ENCODE data around the gene NMNAT2. TPM values are rescaled to one million over a fixed set of nuclear protein-coding genes. Genes with fewer than 3 reads are reported as not detected.

The NMNAT2 gene
- total RNA-seq (2014; rRNA removed; shearing (Covaris generic)) (2.4 and 6.2 TPM in 2 replicates), polyA plus RNA-seq (2016; fragmentation: Nextera tagmentation; extraction: Ambion mirVana) (3.6 and 4.2 TPM in 2 replicates)

- peak within 1 kb of the TSS; percentile 74 for H3K4me2 ChIP-seq (ENCODE audit: unreplicated experiment)
- H3K9me3 ChIP-seq (ENCODE audit: low read depth) = no peaks in the 10 kb centered on the region
- no peaks in the 10 kb centered on the region for H3K79me2 ChIP-seq (ENCODE audit: insufficient read depth)
- TF ChIP-seq EZH2 (IDR thresholded peaks at IDR 0.05; ENCODE audit: insufficient read depth, poor library complexity, severe bottlenecking) (no peak), EZH2phosphoT487 (IDR thresholded peaks at IDR 0.05; ENCODE audit: insufficient read depth, low read depth) (no peak)
- 3 to 4% methylated on average over 30 to 45 of the region's 45 CpGs for WGBS, 2 experiments (ENCODE audit: low coverage in 1 of 2, low lambda C conversion rate in 2 of 2, missing lambda C conversion rate in 2 of 2)
- in situ Hi-C loops (cut with MboI) = no loop called here
- no peaks in the 10 kb centered on the region for H3K4me1 ChIP-seq (ENCODE audit: insufficient read depth)
- no peaks in the 10 kb centered on the region for H4K20me1 ChIP-seq (ENCODE audit: insufficient read depth)
- no peaks in the 10 kb centered on the region for H3F3A ChIP-seq (ENCODE audit: insufficient read depth)
- H3K4me3 ChIP-seq = peak within 1 kb of the TSS; percentile 59
- H3K27ac ChIP-seq = no peak within 1 kb of the TSS
- H3K9me2 ChIP-seq (ENCODE audit: insufficient read depth) = no peaks in the 10 kb centered on the region
- no peak within 1 kb of the TSS for H3K9ac ChIP-seq
- peaks cover 76% of the 10 kb centered on the region for H3K27me3 ChIP-seq (replicated peaks; ENCODE audit: insufficient read depth)
- DNase-seq = peak; percentile 50
- H2AFZ ChIP-seq = peak within 1 kb of the TSS; percentile 50; the same call in 1 of the 2 replicates
- no peaks in the 10 kb centered on the region for H3K36me3 ChIP-seq (ENCODE audit: low read depth)
Measured at GRCh38 chr1:183417772-183418491, at the start of gene NMNAT2. NMNAT2 (minus strand) TSS chr1:183418380; CDS start chr1:183418267, 113 bp downstream.

GRCh38 chr1:183467687-183468086 lies 49.5 kb upstream of the NMNAT2 start:
- TF ChIP-seq EZH2 (IDR thresholded peaks at IDR 0.05; ENCODE audit: insufficient read depth, poor library complexity, severe bottlenecking) (no peak), EZH2phosphoT487 (IDR thresholded peaks at IDR 0.05; ENCODE audit: insufficient read depth, low read depth) (no peak)
- no peak overlapping the region for H3K4me3 ChIP-seq
- H3F3A ChIP-seq (ENCODE audit: insufficient read depth) = peaks cover 7% of the 10 kb centered on the region
- H3K27me3 ChIP-seq (replicated peaks; ENCODE audit: insufficient read depth) = 0 out of 2 replicates have a peak, but pooled peaks cover 7% of the 10 kb centered on the region
- peaks cover 4% of the 10 kb centered on the region for H3K79me2 ChIP-seq (ENCODE audit: insufficient read depth)
- H3K36me3 ChIP-seq (ENCODE audit: low read depth) = no peaks in the 10 kb centered on the region
- no peak overlapping the region for H2AFZ ChIP-seq
- no peaks in the 10 kb centered on the region for H3K9me3 ChIP-seq (ENCODE audit: low read depth)
- no peak overlapping the region for H3K9ac ChIP-seq
- no peaks in the 10 kb centered on the region for H4K20me1 ChIP-seq (ENCODE audit: insufficient read depth)
- no peak overlapping the region for H3K27ac ChIP-seq
- peak; percentile 24 for DNase-seq
- H3K4me1 ChIP-seq (ENCODE audit: insufficient read depth) = peaks cover 9% of the 10 kb centered on the region; the same call in 1 of the 2 replicates
- no peaks in the 10 kb centered on the region for H3K9me2 ChIP-seq (ENCODE audit: insufficient read depth)
- in situ Hi-C loops (cut with MboI) = no loop called here
- no peak overlapping the region for H3K4me2 ChIP-seq (ENCODE audit: unreplicated experiment)
- 31 to 59% methylated on average over 1 of the region's 1 CpG for WGBS, 2 experiments (ENCODE audit: low coverage in 1 of 2, low lambda C conversion rate in 2 of 2, missing lambda C conversion rate in 2 of 2)

GRCh38 chr1:183466781-183467180 lies 48.6 kb upstream of the NMNAT2 start:
- H3F3A ChIP-seq (ENCODE audit: insufficient read depth) = peaks cover 7% of the 10 kb centered on the region
- no peak overlapping the region for H3K4me2 ChIP-seq (ENCODE audit: unreplicated experiment)
- no peak overlapping the region for H3K27ac ChIP-seq
- H4K20me1 ChIP-seq (ENCODE audit: insufficient read depth) = no peaks in the 10 kb centered on the region
- in situ Hi-C loops (cut with MboI) = no loop called here
- H3K9me2 ChIP-seq (ENCODE audit: insufficient read depth) = no peaks in the 10 kb centered on the region
- no peaks in the 10 kb centered on the region for H3K36me3 ChIP-seq (ENCODE audit: low read depth)
- H2AFZ ChIP-seq = no peak overlapping the region
- no peak overlapping the region for H3K9ac ChIP-seq
- WGBS, 2 experiments (ENCODE audit: low coverage in 1 of 2, low lambda C conversion rate in 2 of 2, missing lambda C conversion rate in 2 of 2) = 46 to 64% methylated on average over 2 of the region's 2 CpGs
- no peaks in the 10 kb centered on the region for H3K79me2 ChIP-seq (ENCODE audit: insufficient read depth)
- H3K9me3 ChIP-seq (ENCODE audit: low read depth) = no peaks in the 10 kb centered on the region
- TF ChIP-seq EZH2phosphoT487 (IDR thresholded peaks at IDR 0.05; ENCODE audit: insufficient read depth, low read depth) (no peak), EZH2 (IDR thresholded peaks at IDR 0.05; ENCODE audit: insufficient read depth, poor library complexity, severe bottlenecking) (no peak)
- no peak overlapping the region for H3K4me3 ChIP-seq
- no peak for DNase-seq
- peaks cover 9% of the 10 kb centered on the region; the same call in 1 of the 2 replicates for H3K4me1 ChIP-seq (ENCODE audit: insufficient read depth)
- 0 out of 2 replicates have a peak, but pooled peaks cover 7% of the 10 kb centered on the region for H3K27me3 ChIP-seq (replicated peaks; ENCODE audit: insufficient read depth)

- Histone ChIP-seq H3K36me3 (ENCODE audit: low read depth) (no peaks in the 10 kb centered on the region), H3K9me3 (ENCODE audit: low read depth) (no peaks in the 10 kb centered on the region), H3K9me2 (ENCODE audit: insufficient read depth) (no peaks in the 10 kb centered on the region), H3K9ac (no peak overlapping the region), H3F3A (ENCODE audit: insufficient read depth) (no peaks in the 10 kb centered on the region), H4K20me1 (ENCODE audit: insufficient read depth) (no peaks in the 10 kb centered on the region), H3K27me3 (replicated peaks; ENCODE audit: insufficient read depth) (0 out of 2 replicates have a peak, but pooled peaks cover 7% of the 10 kb centered on the region), H3K4me3 (no peak overlapping the region), H3K27ac (no peak overlapping the region), H3K4me1 (ENCODE audit: insufficient read depth) (0 out of 2 replicates have a peak, but pooled peaks cover 4% of the 10 kb centered on the region), H3K4me2 (ENCODE audit: unreplicated experiment) (no peak overlapping the region), H2AFZ (no peak overlapping the region), H3K79me2 (ENCODE audit: insufficient read depth) (no peaks in the 10 kb centered on the region)
- in situ Hi-C loops (cut with MboI) = no loop called here
- 14 to 15% methylated on average over 2 of the region's 2 CpGs for WGBS, 2 experiments (ENCODE audit: low coverage in 1 of 2, low lambda C conversion rate in 2 of 2, missing lambda C conversion rate in 2 of 2)
- TF ChIP-seq EZH2 (IDR thresholded peaks at IDR 0.05; ENCODE audit: insufficient read depth, poor library complexity, severe bottlenecking) (no peak), EZH2phosphoT487 (IDR thresholded peaks at IDR 0.05; ENCODE audit: insufficient read depth, low read depth) (no peak)
- DNase-seq = no peak
Measured at GRCh38 chr1:183463566-183463965, 45.4 kb upstream of the NMNAT2 start.

All from GM23248 (cell line).